Measurements from ENCODE around the gene SUSD3.
"Not testable (repeated sequence)": the region's sequence is repeated elsewhere in the genome, so short reads cannot be mapped to it uniquely, and the experiment has no call there.

The SUSD3 gene

GRCh38 chr9:93058355-93059010 lies at the start of gene SUSD3:
TSS of gene SUSD3 (plus strand) at chr9:93058701. CDS start at chr9:93058743, 42 bp downstream.
- peak; percentile 54 for DNase-seq

DNA sequence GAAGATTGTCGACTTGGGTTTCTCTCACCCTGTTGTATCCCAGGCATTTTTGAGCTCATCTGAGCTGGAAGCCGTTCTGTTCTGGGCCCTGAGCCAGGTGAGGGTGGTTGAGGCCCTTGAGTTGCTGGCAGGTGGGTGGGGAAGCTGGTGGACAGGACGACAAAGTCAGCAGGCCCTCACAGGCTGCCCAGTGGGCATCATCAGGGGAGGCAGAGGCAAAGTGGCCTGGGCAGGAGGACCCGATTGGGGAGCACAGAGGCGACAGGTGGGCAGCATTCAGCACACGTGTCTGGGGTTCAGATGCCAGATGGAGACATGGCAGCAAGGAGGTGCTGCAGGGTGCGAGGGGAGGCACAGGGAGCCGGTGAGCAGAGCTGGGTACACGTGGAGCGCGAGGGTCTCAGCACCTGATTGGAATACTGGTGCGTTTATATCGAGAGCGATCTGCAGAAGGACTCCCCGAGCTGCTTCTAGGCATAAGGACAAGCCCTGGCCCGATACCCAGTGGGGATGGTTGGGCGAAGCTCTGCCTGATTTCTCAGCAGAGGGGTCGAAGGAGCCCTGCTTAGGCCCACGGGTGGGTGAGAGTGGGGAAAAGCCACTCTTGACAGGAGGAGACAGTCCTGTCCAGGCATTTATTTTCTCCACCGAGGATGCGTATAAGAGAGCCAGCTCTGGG lies 49.0 kb upstream of the SUSD3 start:
- DNase-seq: no peak

DNA sequence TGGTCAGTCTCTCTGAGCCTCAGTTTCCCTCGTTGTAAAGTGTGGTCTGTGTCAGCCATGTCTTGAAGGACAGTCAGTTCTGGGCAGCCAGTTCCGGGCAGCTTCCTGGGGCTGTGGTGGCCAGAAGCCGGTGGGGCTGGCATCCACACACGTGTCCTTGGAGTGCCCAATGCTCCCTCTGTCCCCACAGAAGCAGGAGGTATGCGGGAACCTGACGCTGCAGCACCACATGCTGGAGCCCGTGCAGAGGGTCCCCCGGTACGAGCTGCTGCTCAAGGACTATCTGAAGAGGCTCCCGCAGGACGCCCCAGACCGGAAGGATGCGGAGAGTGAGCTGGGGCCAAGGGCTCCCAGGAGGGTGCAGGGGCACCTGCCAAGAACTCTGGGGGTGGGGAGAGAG lies 48.4 kb upstream of the SUSD3 start:
- no peak for DNase-seq

DNA sequence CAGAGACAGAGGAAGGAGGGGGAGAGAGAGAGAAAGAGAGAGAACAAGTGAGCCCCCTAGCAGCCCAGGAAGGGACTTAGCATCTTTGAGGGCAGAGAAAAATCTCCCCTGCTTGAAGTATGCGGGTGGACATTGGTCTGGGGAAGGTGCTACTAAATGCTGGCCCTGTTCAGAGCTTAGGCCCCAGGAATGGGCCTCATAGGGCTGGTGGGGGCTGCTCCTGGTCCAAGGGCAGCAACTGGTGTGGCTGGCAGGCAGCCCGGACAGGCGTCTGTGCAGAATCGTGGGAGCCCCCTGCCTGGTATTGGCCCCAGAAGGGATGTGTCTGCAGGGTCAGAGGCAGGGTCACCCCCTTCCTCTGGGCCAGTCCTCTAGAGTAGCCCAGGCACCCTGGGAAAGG lies 47.8 kb upstream of the SUSD3 start:
- DNase-seq: no peak

DNA sequence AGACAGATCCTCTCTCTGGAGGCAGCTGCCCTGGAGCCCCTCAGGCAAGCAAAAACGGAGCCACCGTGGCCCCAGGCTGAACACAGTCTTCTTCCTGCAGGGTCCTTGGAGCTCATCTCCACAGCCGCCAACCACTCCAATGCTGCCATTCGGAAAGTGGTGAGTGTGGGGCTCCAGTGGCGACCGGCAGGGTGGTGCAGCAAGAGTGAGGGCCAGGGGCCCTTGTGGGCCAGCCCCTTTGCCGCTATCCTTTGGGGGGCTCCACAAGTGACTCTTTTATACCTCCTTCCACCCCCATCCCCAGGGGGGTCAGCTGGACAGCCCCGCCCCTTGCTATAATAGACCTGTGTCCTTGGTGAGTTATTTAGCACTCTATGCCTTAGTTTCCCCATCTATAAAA lies 47.4 kb upstream of the SUSD3 start:
- no peak for DNase-seq

DNA sequence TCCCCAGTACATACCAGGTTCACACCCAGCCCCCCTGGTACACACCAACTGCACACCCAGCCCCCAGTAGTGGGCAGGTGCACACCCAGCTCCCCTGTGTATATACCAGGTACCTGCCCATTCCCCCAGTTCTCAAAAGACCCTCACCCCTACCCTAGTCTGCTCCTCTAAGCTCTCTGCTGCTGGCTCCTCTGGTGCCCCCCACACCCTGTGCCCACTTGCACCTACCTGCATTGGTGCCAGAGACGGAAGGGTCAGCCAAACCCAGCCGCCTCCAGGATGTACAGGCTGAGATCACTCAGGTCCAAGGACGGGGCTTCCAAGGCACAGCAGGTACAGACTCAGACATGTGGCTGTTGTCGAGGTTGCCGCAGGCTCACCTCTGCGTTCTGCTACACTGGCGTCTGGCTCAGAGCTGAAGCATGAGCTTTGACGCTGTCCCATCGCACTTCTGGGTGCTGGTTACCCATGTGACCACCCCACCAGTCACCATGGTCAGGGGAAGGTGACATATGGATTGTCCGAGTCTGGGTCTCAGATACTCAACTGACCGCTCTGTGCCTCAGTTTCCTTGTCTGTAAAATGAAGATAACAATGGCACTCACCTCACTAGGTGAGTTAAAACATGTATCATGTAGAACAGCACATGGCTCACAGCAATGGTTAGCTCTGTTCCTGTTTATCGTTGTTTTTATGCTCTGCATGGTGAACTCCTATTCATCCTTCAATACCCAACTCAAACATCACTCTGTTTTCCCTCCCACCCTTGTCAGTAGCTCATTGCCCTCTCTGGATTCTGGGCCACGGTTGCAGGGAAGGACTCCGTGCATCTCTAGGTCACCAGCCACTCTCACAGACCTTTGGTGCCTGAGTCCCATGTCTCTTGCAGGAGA lies 45.3 kb upstream of the SUSD3 start:
- no peak for DNase-seq

GRCh38 chr9:93013856-93014582 lies 44.5 kb upstream of the SUSD3 start:
- no peak for DNase-seq

DNA sequence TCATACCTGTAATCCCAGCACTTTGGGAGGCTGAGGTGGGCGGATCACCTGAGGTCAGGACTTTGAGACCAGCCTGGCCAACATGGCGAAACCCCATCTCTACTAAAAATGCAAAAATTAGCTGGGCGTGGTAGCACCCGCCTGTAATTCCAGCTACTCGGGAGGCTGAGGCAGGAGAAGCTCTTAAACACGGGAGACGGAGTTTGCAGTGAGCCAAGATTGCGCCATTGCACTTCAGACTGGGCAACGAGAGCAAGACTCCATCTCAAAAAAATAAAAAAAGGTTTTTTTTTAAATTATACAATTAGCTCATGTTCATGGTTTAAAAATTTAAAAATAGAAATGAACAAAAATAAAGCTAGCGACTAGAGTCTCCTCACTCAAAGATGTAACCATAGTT lies 43.3 kb upstream of the SUSD3 start:
- not testable (repeated sequence) for DNase-seq

- DNase-seq: no peak
Measured at GRCh38 chr9:93017621-93018020, 40.9 kb upstream of the SUSD3 start.

- DNase-seq: no peak
Measured at GRCh38 chr9:93020151-93020550, 38.4 kb upstream of the SUSD3 start.

GRCh38 chr9:93020771-93021670 lies 37.5 kb upstream of the SUSD3 start:
- DNase-seq: no peak

- no peak for DNase-seq
Measured at GRCh38 chr9:93022066-93022465, 36.4 kb upstream of the SUSD3 start.

DNA sequence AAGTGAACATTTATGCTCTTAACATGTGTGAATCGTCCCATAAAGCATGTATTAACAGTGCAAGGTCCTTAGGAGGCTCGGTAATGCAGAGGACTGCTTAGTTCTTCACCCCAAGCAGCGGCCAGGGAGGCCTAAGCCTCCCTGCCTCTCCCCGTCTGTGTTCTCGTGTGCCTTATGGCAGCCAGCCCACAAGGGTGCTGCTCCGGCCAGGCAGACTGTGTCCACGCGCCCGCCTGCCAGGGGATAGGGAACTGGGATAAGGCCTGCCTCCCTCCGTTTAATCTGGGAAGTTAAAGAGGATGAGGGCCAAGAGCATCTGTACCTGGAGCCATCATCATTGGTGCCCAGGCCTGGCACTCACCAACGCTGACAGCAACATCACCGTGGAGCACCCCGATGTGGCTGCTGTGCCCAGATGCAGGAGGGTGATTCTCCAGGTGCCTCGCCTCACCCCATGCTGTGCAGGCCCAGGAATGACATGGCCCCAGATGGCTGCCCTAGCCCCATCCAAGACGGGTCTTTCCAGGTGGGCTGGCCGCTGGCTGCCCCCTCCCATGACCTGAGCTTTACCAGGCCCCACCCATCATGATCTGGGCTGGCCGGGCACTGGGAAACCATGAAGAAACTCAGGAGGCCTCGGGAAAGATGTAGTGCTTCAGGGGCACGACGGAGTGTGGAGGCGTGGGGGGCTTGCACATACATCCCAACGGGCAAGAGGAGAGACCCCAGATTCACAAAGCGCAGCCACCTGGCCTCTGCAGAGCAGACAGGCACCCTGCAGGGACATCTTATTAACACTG lies 35.6 kb upstream of the SUSD3 start:
- DNase-seq: no peak

DNA sequence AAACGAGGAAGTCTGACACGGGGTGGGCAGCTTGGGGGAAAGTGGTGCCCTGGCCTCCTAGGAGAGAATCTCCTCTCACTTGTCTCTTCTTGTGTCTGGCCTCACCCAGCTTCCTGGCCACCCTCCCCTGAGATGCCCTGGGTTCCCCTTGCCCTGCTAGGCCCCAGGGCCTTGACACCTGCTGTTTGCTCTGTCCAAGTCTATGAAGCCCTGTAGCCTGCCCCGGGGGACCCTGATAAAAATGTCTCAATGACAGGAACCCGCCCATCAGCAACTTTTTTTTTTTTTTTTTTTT lies 35.0 kb upstream of the SUSD3 start:
- no peak for DNase-seq

DNA sequence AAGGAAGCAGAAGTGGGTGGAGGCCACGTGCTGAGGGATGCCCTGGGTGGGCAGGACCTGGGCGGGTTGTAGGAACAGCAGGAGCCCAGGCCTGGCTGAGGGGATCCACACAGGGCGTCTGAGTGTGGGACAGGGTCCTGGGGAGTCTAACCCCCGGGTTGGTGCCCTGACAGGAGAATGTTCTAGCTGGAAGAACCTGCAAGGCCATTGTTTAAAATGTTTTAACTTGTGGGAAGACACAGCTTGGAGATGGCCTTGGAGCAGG lies 33.9 kb upstream of the SUSD3 start:
- DNase-seq: no peak

DNA sequence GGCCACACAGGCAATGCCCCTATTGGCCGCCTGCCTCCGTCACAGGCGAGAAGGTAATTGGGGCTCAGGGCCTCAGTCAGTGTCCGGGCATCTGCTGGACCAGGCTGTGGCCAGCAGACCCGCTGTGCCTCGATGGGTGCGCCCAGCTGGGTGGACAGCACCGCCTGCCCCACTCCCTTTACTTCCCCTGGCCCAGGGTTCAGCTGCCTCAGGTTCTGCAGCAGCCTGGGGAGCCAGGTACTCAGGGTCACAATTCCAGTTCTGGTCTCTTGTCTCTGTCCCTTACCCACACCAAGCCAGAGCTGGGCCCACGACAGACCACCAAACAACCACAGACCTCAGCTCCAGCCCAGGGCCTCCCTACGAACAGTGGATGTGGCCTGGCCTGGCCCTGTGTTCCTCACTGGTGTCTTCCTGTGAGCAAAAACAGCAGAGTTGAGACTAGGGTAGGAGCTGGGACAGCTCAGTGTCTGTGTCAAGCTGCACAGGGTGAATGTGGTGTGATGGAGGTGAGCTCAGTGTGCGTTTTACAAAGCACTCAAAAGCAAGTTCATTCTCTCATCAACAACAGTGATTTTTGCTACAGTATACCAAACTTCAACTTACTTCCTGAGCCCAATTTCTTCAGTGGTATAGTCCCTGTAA lies 33.4 kb upstream of the SUSD3 start:
- no peak for DNase-seq

GRCh38 chr9:93025736-93026135 lies 32.8 kb upstream of the SUSD3 start:
- no peak for DNase-seq

- DNase-seq: no peak
Measured at GRCh38 chr9:93026640-93027039, 31.9 kb upstream of the SUSD3 start.

DNA sequence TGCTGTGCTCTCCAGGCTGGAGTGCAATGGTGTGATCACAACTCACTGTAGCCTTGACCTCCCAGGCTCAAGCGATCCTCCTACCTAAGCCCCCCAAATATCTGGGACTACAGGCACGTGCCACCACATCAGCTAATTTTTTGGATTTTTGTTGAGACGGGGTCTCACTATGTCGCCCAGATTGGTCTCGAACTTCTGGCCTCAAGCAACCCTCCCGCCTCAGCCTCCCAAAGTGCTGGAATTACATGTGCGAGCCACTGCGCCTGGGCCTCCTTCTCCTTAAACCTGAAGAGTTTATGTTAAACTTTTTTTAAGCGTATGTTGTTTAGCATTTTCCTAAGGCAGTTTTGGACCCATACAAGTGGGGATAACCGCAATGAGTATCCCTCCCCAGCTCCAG lies 30.8 kb upstream of the SUSD3 start:
- no peak for DNase-seq

DNA sequence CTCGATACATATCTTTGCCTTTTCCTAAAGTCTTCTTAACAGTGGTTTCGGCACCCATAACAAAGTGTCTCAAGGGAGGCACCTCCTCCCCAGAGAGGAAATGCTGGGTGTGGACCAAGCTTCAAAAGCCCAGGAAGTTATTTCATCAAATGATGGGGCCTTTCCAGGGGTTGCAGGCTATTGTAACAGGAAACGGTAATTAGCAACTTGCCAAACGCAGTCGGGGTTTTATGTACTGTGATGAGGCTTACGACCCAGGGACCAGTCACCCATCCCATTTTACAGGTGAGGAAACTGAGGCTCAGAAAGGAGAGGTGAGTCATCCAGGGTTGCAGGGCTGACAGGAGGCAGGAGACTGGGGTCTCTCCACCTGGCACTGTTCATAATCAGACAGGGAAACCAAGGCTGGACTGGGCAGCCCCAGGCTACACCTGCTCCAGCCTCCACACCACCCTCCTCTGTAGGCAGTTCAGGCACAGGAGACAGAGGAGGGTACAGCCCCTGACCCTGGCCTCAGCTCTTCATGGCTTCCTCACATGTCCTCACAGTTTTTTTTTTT lies 30.0 kb upstream of the SUSD3 start:
- DNase-seq: no peak

All from retina (tissue), 1 donor.